DND-41 (cell line): Measurements from ENCODE around the gene PRAMEF9.
"Not testable (repeated sequence)": the region's sequence is repeated elsewhere in the genome, so short reads cannot be mapped to it uniquely, and the experiment has no call there.

Experiments
- ATAC-seq: fragments of 200-7000 bp; cut with Tn5 transposase; 3 replicates; pipeline ENCODE4 v1.9.1; 2021; ENCODE audit warnings: low read depth; ENCODE audit not compliant: insufficient read depth
- DNase-seq: peaks from one replicate; pipeline ENCODE4 v3.0.0-alpha.2; 2020
- H2AFZ ChIP-seq: 2 replicates; pipeline ENCODE4 v1.6.0; 2012; ENCODE audit warnings: low read depth, low read length
- H3K27ac ChIP-seq: 2 replicates; pipeline ENCODE4 v1.5.1; 2012; ENCODE audit warnings: low read length, inconsistent platforms
- H3K27me3 ChIP-seq: fragments of 200-600 bp; sonication (generic); 2 replicates; pipeline ENCODE4 v1.6.0; 2012; ENCODE audit warnings: low read length, mild to moderate bottlenecking, inconsistent platforms; ENCODE audit not compliant: insufficient read depth, poor library complexity
- H3K36me3 ChIP-seq: 2 replicates; pipeline ENCODE4 v1.5.1; 2012; ENCODE audit warnings: low read length, inconsistent platforms; ENCODE audit not compliant: insufficient read depth
- H3K4me1 ChIP-seq: 2 replicates; pipeline ENCODE4 v1.5.1; 2012; ENCODE audit warnings: mild to moderate bottlenecking, low read length; ENCODE audit not compliant: insufficient read depth
- H3K4me2 ChIP-seq: 2 replicates; pipeline ENCODE4 v1.6.0; 2012; ENCODE audit warnings: mild to moderate bottlenecking, moderate library complexity, low read length, inconsistent platforms; ENCODE audit not compliant: insufficient read depth
- H3K4me3 ChIP-seq, 2 experiments: fragments of 200-600 bp in 1 of 2; shearing (Covaris generic) in 1 of 2; 2 replicates each; pipeline ENCODE4 v1.5.1; 2012 to 2016; ENCODE audit warnings: inconsistent platforms in 2 of 2, low read length in 2 of 2, mild to moderate bottlenecking in 2 of 2, low read depth in 1 of 2, moderate library complexity in 1 of 2
- H3K79me2 ChIP-seq: 2 replicates; pipeline ENCODE4 v1.6.0; 2012; ENCODE audit warnings: low read length, inconsistent platforms; ENCODE audit not compliant: insufficient read depth
- H3K9ac ChIP-seq: 2 replicates; pipeline ENCODE4 v1.6.0; 2012; ENCODE audit warnings: low read depth, mild to moderate bottlenecking, inconsistent platforms, low read length, moderate library complexity
- H3K9me3 ChIP-seq: 2 replicates; pipeline ENCODE4 v1.5.1; 2012; ENCODE audit warnings: low read length, moderate library complexity, mild to moderate bottlenecking, inconsistent platforms; ENCODE audit not compliant: insufficient read depth, severe bottlenecking
- H4K20me1 ChIP-seq: 2 replicates; pipeline ENCODE4 v1.6.0; 2012; ENCODE audit warnings: low read length; ENCODE audit not compliant: insufficient read depth
- EZH2 ChIP-seq: IDR thresholded peaks from 3 replicates; pipeline ENCODE4 v1.6.1; 2012; ENCODE audit warnings: borderline replicate concordance, low read depth, mild to moderate bottlenecking, moderate library complexity, low read length, inconsistent platforms; ENCODE audit not compliant: severe bottlenecking
- TF ChIP-seq, protein P1 (sequence below): IDR thresholded peaks from 2 replicates; pipeline ENCODE4 v1.5.1; 2012; ENCODE audit warnings: borderline replicate concordance, low read length, moderate library complexity, mild to moderate bottlenecking; ENCODE audit not compliant: poor library complexity, severe bottlenecking; ENCODE audit errors: extremely low read depth

PRAMEF9 gene

DNA sequence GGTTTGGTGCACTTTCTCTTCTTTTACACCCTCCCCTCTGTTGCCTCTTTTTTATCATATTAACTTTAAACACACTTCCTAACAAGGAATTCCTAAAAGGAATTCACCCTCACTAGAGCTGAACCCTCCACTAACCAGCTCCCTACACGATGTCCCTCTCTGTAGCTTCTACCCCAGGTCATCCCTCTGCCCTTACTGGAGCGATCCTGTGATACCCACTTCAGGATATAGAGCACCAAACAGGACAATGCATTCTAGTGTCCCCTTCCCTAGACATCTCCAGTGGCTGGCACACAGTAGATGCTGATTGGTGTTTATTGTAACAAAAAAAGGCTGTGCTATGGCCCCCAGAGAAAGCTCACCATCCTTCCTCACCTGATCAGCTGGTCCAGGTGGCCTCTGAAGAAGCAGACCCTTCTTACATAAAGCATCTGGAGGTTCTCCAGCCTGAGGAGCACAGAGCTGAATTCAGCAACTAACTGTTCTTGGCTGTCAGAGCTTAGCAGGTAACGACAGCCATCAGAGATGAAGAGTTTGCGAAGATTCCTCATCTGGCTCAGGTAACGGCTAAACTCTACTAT lies 52.9 kb downstream of the PRAMEF9 start:
- no peaks in the 10 kb centered on the region for H3K79me2 ChIP-seq
- H3K27me3 ChIP-seq, result peaks cover 5% of the 10 kb centered on the region
- no peak overlapping the region for H2AFZ ChIP-seq
- TF ChIP-seq EZH2, result no peak
- TF ChIP-seq, protein P1, sequence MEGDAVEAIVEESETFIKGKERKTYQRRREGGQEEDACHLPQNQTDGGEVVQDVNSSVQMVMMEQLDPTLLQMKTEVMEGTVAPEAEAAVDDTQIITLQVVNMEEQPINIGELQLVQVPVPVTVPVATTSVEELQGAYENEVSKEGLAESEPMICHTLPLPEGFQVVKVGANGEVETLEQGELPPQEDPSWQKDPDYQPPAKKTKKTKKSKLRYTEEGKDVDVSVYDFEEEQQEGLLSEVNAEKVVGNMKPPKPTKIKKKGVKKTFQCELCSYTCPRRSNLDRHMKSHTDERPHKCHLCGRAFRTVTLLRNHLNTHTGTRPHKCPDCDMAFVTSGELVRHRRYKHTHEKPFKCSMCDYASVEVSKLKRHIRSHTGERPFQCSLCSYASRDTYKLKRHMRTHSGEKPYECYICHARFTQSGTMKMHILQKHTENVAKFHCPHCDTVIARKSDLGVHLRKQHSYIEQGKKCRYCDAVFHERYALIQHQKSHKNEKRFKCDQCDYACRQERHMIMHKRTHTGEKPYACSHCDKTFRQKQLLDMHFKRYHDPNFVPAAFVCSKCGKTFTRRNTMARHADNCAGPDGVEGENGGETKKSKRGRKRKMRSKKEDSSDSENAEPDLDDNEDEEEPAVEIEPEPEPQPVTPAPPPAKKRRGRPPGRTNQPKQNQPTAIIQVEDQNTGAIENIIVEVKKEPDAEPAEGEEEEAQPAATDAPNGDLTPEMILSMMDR, result no peak
- no peaks in the 10 kb centered on the region for H4K20me1 ChIP-seq
- no peak overlapping the region for H3K9ac ChIP-seq
- ATAC-seq, result no peak
- H3K4me1 ChIP-seq, result no peaks in the 10 kb centered on the region
- H3K27ac ChIP-seq, result no peak overlapping the region
- no peaks in the 10 kb centered on the region for H3K9me3 ChIP-seq
- H3K4me2 ChIP-seq, result no peak overlapping the region
- H3K4me3 ChIP-seq, result no peak overlapping the region
- DNase-seq, result no peak
- H3K36me3 ChIP-seq, result no peaks in the 10 kb centered on the region

DNA sequence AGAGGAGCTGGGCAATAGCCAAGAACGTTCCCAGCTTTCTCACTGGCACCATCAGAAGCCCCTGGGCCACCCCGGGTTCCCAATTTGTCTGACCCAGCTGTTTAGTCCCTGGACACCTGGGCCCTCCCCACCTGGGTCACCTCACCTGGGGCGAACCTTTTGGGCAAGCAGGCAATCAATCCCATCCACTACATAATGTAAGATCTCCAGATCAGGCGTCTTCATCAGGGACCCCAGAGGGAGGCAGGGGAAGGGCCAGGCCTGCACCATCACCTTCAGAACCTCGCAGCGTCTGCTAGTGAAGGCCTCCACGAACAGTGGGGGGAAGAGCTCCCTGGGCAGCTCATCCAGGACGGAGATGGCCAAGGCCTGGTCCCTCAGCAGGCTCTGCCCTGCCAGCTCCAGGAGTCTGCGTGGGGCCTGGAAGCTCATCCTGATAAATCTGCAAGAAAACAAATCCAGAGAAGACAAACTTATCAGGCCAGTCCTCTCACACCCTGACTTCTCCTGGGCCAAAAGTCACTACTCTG lies 54.1 kb downstream of the PRAMEF9 start, which contains the start of gene PRAMEF18:
Gene PRAMEF18 (minus strand): TSS at position 480 of the 530 bp plus-strand sequence. CDS start 48 bp downstream, at position 432.
- not testable (repeated sequence) for H3K9me3 ChIP-seq, H4K20me1 ChIP-seq, H3K4me1 ChIP-seq, H3K36me3 ChIP-seq, H3K9ac ChIP-seq, H3K79me2 ChIP-seq, H3K4me3 ChIP-seq, DNase-seq, H3K4me2 ChIP-seq, ATAC-seq, H3K27me3 ChIP-seq, H3K27ac ChIP-seq, H2AFZ ChIP-seq

DNA sequence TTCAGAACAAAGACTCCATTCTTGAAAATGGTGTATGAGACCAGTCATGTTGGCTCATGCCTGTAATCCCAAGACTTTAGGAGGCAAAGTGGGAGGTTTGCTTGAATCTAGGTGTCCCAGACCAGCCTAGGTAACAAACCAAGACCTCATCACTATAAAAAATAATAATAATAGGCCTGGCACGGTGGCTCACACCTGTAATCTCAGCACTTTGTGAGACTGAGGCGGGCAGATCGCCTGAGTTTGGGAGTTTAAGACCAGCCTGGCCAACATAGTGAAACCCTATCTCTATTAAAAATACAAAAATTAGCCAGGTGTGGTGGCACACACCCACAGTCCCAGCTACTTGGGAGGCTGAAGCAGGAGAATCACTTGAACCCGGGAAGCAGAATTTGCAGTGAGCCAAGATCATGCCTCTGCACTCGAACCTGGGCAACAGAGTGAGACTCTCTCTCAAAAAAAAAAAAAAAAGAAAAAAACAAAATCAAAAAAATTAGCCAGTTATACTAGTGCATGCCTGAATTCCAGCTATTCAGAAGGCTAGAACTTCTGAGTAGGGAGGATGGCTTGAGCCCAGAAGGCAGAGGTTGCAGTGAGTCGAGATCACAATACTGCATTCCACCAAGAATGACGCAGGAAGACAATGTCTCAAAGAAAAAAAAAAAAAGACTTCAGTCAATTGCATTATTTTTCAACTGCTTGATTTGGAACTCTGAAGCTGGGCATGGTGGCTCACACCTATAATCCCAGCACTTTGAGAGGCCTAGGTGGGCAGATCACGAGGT lies 55.8 kb downstream of the PRAMEF9 start:
- not testable (repeated sequence) for H3K4me3 ChIP-seq, H3K4me2 ChIP-seq, H3K4me1 ChIP-seq, H3K36me3 ChIP-seq, H3K79me2 ChIP-seq, H2AFZ ChIP-seq, H3K9me3 ChIP-seq, H3K27me3 ChIP-seq, H3K27ac ChIP-seq, ATAC-seq, H4K20me1 ChIP-seq, DNase-seq, H3K9ac ChIP-seq

DNA sequence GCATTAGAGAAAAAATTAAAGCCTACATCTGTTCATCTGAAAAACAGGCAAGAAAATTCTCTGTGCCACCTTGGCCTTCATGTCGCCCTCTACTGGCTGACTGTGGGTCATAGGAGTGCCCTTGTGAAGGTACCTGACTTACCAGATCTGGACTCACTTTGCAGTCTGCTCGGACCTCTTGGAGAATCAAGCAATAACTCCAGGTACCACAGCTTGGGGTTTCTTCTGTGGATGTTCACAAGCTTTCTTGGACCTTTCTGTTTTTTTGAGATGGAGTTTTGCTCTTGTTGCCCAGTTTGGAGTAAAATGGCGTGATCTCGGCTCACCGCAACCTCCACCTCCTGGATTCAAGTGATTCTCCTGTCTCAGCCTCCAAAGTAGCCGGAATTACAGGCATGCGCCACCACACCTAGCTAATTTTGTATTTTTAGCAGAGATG lies 56.7 kb downstream of the PRAMEF9 start:
- peak; percentile 49 for DNase-seq
- H3K79me2 ChIP-seq, result no peaks in the 10 kb centered on the region

More for the DNA sequence above, 56.7 kb downstream of the PRAMEF9 start:
- H3K27me3 ChIP-seq, result peaks cover 5% of the 10 kb centered on the region
- no peaks in the 10 kb centered on the region for H4K20me1 ChIP-seq
- no peak overlapping the region for H2AFZ ChIP-seq
- no peak overlapping the region for H3K9ac ChIP-seq
- H3K4me3 ChIP-seq, result no peak overlapping the region
- no peaks in the 10 kb centered on the region for H3K36me3 ChIP-seq
- H3K27ac ChIP-seq, result no peak overlapping the region
- TF ChIP-seq, protein P1, result peak; percentile 75
- no peak for TF ChIP-seq EZH2
- ATAC-seq, result peak; percentile 55; the same call in 2 of the 3 replicates
- no peak overlapping the region for H3K4me2 ChIP-seq
- no peaks in the 10 kb centered on the region for H3K4me1 ChIP-seq
- H3K9me3 ChIP-seq, result no peaks in the 10 kb centered on the region
